ENCODE data around the gene GPR183.

The GPR183 gene

GRCh38 chr13:99311748-99312492 is 4.7 kb upstream of the GPR183 start:
- TF ChIP-seq CTCF (IDR thresholded peaks at IDR 0.05; ENCODE audit: extremely low read depth, missing control alignments) = no peak
- no peak for DNase-seq (ENCODE audit: low spot score)

GRCh38 chr13:99311137-99311536 is 3.9 kb upstream of the GPR183 start:
- DNase-seq (ENCODE audit: low spot score) = no peak
- no peak for TF ChIP-seq CTCF (IDR thresholded peaks at IDR 0.05; ENCODE audit: extremely low read depth, missing control alignments)

GRCh38 chr13:99310382-99311031 is 3.3 kb upstream of the GPR183 start:
- DNase-seq (ENCODE audit: low spot score) = no peak
- TF ChIP-seq CTCF (IDR thresholded peaks at IDR 0.05; ENCODE audit: extremely low read depth, missing control alignments) = no peak

- no peak for TF ChIP-seq CTCF (IDR thresholded peaks at IDR 0.05; ENCODE audit: extremely low read depth, missing control alignments)
- DNase-seq (ENCODE audit: low spot score) = no peak
Measured at GRCh38 chr13:99308471-99309087, 1.4 kb upstream of the GPR183 start.

- DNase-seq (ENCODE audit: low spot score) = no peak
- no peak for TF ChIP-seq CTCF (IDR thresholded peaks at IDR 0.05; ENCODE audit: extremely low read depth, missing control alignments)
Measured at GRCh38 chr13:99307648-99308339, 595 bp upstream of the GPR183 start.

GRCh38 chr13:99305566-99305965 is 1.6 kb downstream of the GPR183 start:
- no peak for DNase-seq (ENCODE audit: low spot score)
- no peak for TF ChIP-seq CTCF (IDR thresholded peaks at IDR 0.05; ENCODE audit: extremely low read depth, missing control alignments)

- TF ChIP-seq CTCF (IDR thresholded peaks at IDR 0.05; ENCODE audit: extremely low read depth, missing control alignments) = no peak
- no peak for DNase-seq (ENCODE audit: low spot score)
Measured at GRCh38 chr13:99305158-99305557, 2.0 kb downstream of the GPR183 start.

Data from GM20000 (cell line).